Measurements from ENCODE around the gene PLAC1.

Gene PLAC1

GRCh38 chrX:134548257-134549201 lies 109.7 kb downstream of the PLAC1 start:
- H3K27ac ChIP-seq: peak overlapping the region; percentile 65
- TF ChIP-seq CTCF (conservative IDR thresholded peaks at IDR 0.05): no peak

GRCh38 chrX:134547047-134547679 lies 111.1 kb downstream of the PLAC1 start:
- H3K27ac ChIP-seq: no peak overlapping the region
- TF ChIP-seq CTCF (conservative IDR thresholded peaks at IDR 0.05): no peak

- no peak overlapping the region for H3K27ac ChIP-seq
- TF ChIP-seq CTCF (conservative IDR thresholded peaks at IDR 0.05): no peak
These were observed 112.1 kb downstream of the PLAC1 start for GRCh38 chrX:134546187-134546586.

GRCh38 chrX:134545510-134545909 lies 112.8 kb downstream of the PLAC1 start:
- no peak for TF ChIP-seq CTCF (conservative IDR thresholded peaks at IDR 0.05)
- no peak overlapping the region for H3K27ac ChIP-seq

- TF ChIP-seq CTCF (conservative IDR thresholded peaks at IDR 0.05): no peak
- no peak overlapping the region for H3K27ac ChIP-seq
These were observed 113.6 kb downstream of the PLAC1 start for GRCh38 chrX:134544513-134545151.

GRCh38 chrX:134544135-134544512 lies 114.1 kb downstream of the PLAC1 start:
- TF ChIP-seq CTCF (conservative IDR thresholded peaks at IDR 0.05): no peak
- no peak overlapping the region for H3K27ac ChIP-seq

GRCh38 chrX:134543288-134543687 lies 115.0 kb downstream of the PLAC1 start:
- H3K27ac ChIP-seq: no peak overlapping the region

More at GRCh38 chrX:134543288-134543687, 115.0 kb downstream of the PLAC1 start:
- TF ChIP-seq CTCF (conservative IDR thresholded peaks at IDR 0.05): no peak
